NCI-H1105 treated with DMSO at 0.1 percent for 48 hours (cell line): ENCODE data around the gene HES4.
A peak's percentile ranks its signal among the peaks of the same experiment; 100 is the strongest.
"Not testable (repeated sequence)": the region's sequence is repeated elsewhere in the genome, so short reads cannot be mapped to it uniquely, and the experiment has no call there.

Experiments
- DNase-seq: peaks from one replicate; lab custom pipeline; 2025; lab: John Stamatoyannopoulos, UW

Gene HES4

GRCh38 chr1:1033009-1033587 is 33.2 kb upstream of the HES4 start:
- peak; percentile 93 for DNase-seq

GRCh38 chr1:1032424-1032823 is 32.5 kb upstream of the HES4 start:
- DNase-seq: peak; percentile 28

GRCh38 chr1:1031659-1032235 is 31.9 kb upstream of the HES4 start:
- DNase-seq: no peak

GRCh38 chr1:1030867-1031658 is 31.2 kb upstream of the HES4 start:
- DNase-seq: not testable (repeated sequence)

GRCh38 chr1:1027791-1028190 is 27.9 kb upstream of the HES4 start:
- DNase-seq: no peak

GRCh38 chr1:1026599-1027413 is 26.9 kb upstream of the HES4 start:
- no peak for DNase-seq

GRCh38 chr1:1025730-1026129 is 25.8 kb upstream of the HES4 start:
- DNase-seq: no peak

- no peak for DNase-seq
These were observed 25.1 kb upstream of the HES4 start for GRCh38 chr1:1024771-1025699.

- DNase-seq: no peak
These were observed 24.4 kb upstream of the HES4 start for GRCh38 chr1:1024149-1024770.

GRCh38 chr1:1023700-1024099 is 23.8 kb upstream of the HES4 start:
- DNase-seq: no peak

- no peak for DNase-seq
These were observed 22.6 kb upstream of the HES4 start for GRCh38 chr1:1022302-1023009.

- no peak for DNase-seq
These were observed 22.0 kb upstream of the HES4 start for GRCh38 chr1:1021920-1022259.

- peak; percentile 24 for DNase-seq
These were observed 21.4 kb upstream of the HES4 start for GRCh38 chr1:1021010-1021919.

GRCh38 chr1:1020415-1021009 is 20.6 kb upstream of the HES4 start:
- DNase-seq: no peak

- DNase-seq: no peak
These were observed 20.1 kb upstream of the HES4 start, which contains the start of gene AGRN for GRCh38 chr1:1020000-1020404. AGRN (plus strand) TSS chr1:1020120; CDS start chr1:1020173, 53 bp downstream.

- DNase-seq: peak; percentile 33
These were observed 19.5 kb upstream of the HES4 start for GRCh38 chr1:1019122-1019999.

- not testable (repeated sequence) for DNase-seq
These were observed 18.4 kb upstream of the HES4 start for GRCh38 chr1:1018321-1018685.
